Measurements from ENCODE around the gene NPB.
A peak's percentile ranks its signal among the peaks of the same experiment; 100 is the strongest.

Gene NPB

GRCh38 chr17:81865733-81866439 lies 36.2 kb upstream of the NPB start:
- Histone ChIP-seq H3K27ac (peak overlapping the region; percentile 96), H3K36me3 (peaks cover 34% of the 10 kb centered on the region), H3K4me3 (ENCODE audit: low read depth in 1 of 2, low read length in 1 of 2) (no peak overlapping the region), H3K27me3 (no peaks in the 10 kb centered on the region), H3K4me1 (ENCODE audit: control insufficient read depth in 1 of 2, insufficient read depth in 1 of 2, low read depth in 1 of 2, low read length in 1 of 2) (peaks cover 59 to 82% of the 10 kb centered on the region in 2 experiments), H3K9me3 (no peaks in the 10 kb centered on the region)
- TF ChIP-seq CTCF (IDR thresholded peaks at IDR 0.05): no peak

GRCh38 chr17:81866440-81867169 lies 35.4 kb upstream of the NPB start:
- Histone ChIP-seq H3K4me1 (ENCODE audit: control insufficient read depth in 1 of 2, insufficient read depth in 1 of 2, low read depth in 1 of 2, low read length in 1 of 2) (peaks cover 56 to 78% of the 10 kb centered on the region in 2 experiments), H3K36me3 (peaks cover 34% of the 10 kb centered on the region), H3K27ac (peak overlapping the region; percentile 96), H3K27me3 (no peaks in the 10 kb centered on the region), H3K4me3 (ENCODE audit: low read depth in 1 of 2, low read length in 1 of 2) (no peak overlapping the region), H3K9me3 (no peaks in the 10 kb centered on the region)
- TF ChIP-seq CTCF (IDR thresholded peaks at IDR 0.05): no peak

GRCh38 chr17:81867170-81867990 lies 34.7 kb upstream of the NPB start:
- Histone ChIP-seq H3K4me1 (ENCODE audit: control insufficient read depth in 1 of 2, insufficient read depth in 1 of 2, low read depth in 1 of 2, low read length in 1 of 2) (peaks cover 55 to 77% of the 10 kb centered on the region in 2 experiments), H3K27ac (peak overlapping the region; percentile 96), H3K27me3 (no peaks in the 10 kb centered on the region), H3K4me3 (ENCODE audit: low read depth in 1 of 2, low read length in 1 of 2) (no peak overlapping the region), H3K36me3 (peaks cover 34% of the 10 kb centered on the region), H3K9me3 (no peaks in the 10 kb centered on the region)
- no peak for TF ChIP-seq CTCF (IDR thresholded peaks at IDR 0.05)

GRCh38 chr17:81867991-81868673 lies 33.9 kb upstream of the NPB start:
- H3K4me1 ChIP-seq (ENCODE audit: control insufficient read depth in 1 of 2, insufficient read depth in 1 of 2, low read depth in 1 of 2, low read length in 1 of 2): peaks cover 48 to 70% of the 10 kb centered on the region in 2 experiments
- H3K9me3 ChIP-seq: no peaks in the 10 kb centered on the region
- H3K27ac ChIP-seq: peak overlapping the region; percentile 96
- no peak for TF ChIP-seq CTCF (IDR thresholded peaks at IDR 0.05)
- H3K36me3 ChIP-seq: peaks cover 34% of the 10 kb centered on the region
- H3K4me3 ChIP-seq (ENCODE audit: low read depth in 1 of 2, low read length in 1 of 2): no peak overlapping the region
- H3K27me3 ChIP-seq: no peaks in the 10 kb centered on the region

GRCh38 chr17:81868674-81869220 lies 33.3 kb upstream of the NPB start:
- Histone ChIP-seq H3K9me3 (no peaks in the 10 kb centered on the region), H3K27ac (peak overlapping the region; percentile 96), H3K36me3 (peaks cover 34% of the 10 kb centered on the region), H3K4me3 (ENCODE audit: low read depth in 1 of 2, low read length in 1 of 2) (no peak overlapping the region), H3K27me3 (no peaks in the 10 kb centered on the region), H3K4me1 (ENCODE audit: control insufficient read depth in 1 of 2, insufficient read depth in 1 of 2, low read depth in 1 of 2, low read length in 1 of 2) (peaks cover 42 to 63% of the 10 kb centered on the region in 2 experiments)
- TF ChIP-seq CTCF (IDR thresholded peaks at IDR 0.05): no peak

Measured in neutrophil (primary cell).